GM12878 (cell line): ENCODE measurements around the gene NAGK. TPM values are rescaled to one million over a fixed set of nuclear protein-coding genes. Genes with fewer than 3 reads are reported as not detected.

ENCODE experiments used
- ATAC-seq: fragments of 200-7000 bp; cut with Tn5 transposase; 3 replicates; pipeline ENCODE4 v1.9.1; 2020; ENCODE audit warnings: mild to moderate bottlenecking, moderate library complexity
- BruUV-seq: library from RNA; stranded (reverse); fragments of 400-500 nt; replicated peaks from 2 replicates; lab custom pipeline; 2021; lab: Mats Ljungman, UMichigan
- CTCF ChIA-PET: fragments of 300-600 bp; sonication (Branson Sonifier 250); formaldehyde crosslinking; extraction: SDS; loops from one replicate; lab custom pipeline; 2021; ENCODE audit warnings: inconsistent platforms; lab: Yijun Ruan, JAX
- POLR2A ChIA-PET: fragments of 350-600 bp; formaldehyde crosslinking; extraction: SDS; loops from one replicate; lab custom pipeline; 2021; ENCODE audit warnings: inconsistent platforms; lab: Charles Lee
- RAD21 ChIA-PET: fragments of 300-600 bp; sonication (Branson Sonifier 250); formaldehyde crosslinking; loops from one replicate; lab custom pipeline; 2023; ENCODE audit warnings: antibody characterized with exemption; ENCODE audit not compliant: unreplicated experiment; lab: Charles Lee
- SMC1A ChIA-PET: fragments of 300-600 bp; sonication (Branson Sonifier 250); formaldehyde crosslinking; loops from one replicate; lab custom pipeline; 2023; ENCODE audit not compliant: unreplicated experiment, uncharacterized antibody; lab: Charles Lee
- DNase-seq: peaks from one replicate; pipeline ENCODE4 v3.0.0-alpha.2; 2011; ENCODE audit warnings: low read depth, low spot score
- FAIRE-seq: peaks from 3 replicates; lab custom pipeline; 2011; peaks lifted over from hg19 to GRCh38; lab: Jason Lieb, UNC
- H2AFZ ChIP-seq: 2 replicates; pipeline ENCODE4 v1.6.0; 2011; ENCODE audit warnings: low read depth, low read length, control low read depth; ENCODE audit not compliant: control insufficient read depth
- H3K27ac ChIP-seq: 2 replicates; pipeline ENCODE4 v1.5.1; 2011; ENCODE audit warnings: control low read depth; ENCODE audit not compliant: control insufficient read depth, insufficient read depth
- H3K27me3 ChIP-seq, 2 experiments: replicated peaks in 1 of 2; 2 replicates each; pipeline versions ENCODE4 v1.6.0 to v1.6.1; 2011; ENCODE audit warnings: low read length in 1 of 2; ENCODE audit not compliant: control insufficient read depth in 2 of 2, insufficient read depth in 2 of 2
- H3K36me3 ChIP-seq, 2 experiments: 2 replicates each; pipeline ENCODE4 v1.5.1; 2011; ENCODE audit warnings: low read length in 1 of 2; ENCODE audit not compliant: control insufficient read depth in 2 of 2, insufficient read depth in 2 of 2
- H3K4me1 ChIP-seq: 2 replicates; pipeline ENCODE4 v1.6.1; 2011; ENCODE audit warnings: mild to moderate bottlenecking, low read length, moderate library complexity, mixed read lengths; ENCODE audit not compliant: control insufficient read depth, insufficient read depth
- H3K4me2 ChIP-seq: 2 replicates; pipeline ENCODE4 v1.6.0; 2011; ENCODE audit warnings: control low read depth; ENCODE audit not compliant: control insufficient read depth, insufficient read depth
- H3K4me3 ChIP-seq: fragments of 200-600 bp; sonication (generic); 2 replicates; pipeline ENCODE4 v1.5.1; 2016
- H3K79me2 ChIP-seq: 2 replicates; pipeline ENCODE4 v1.6.0; 2011; ENCODE audit warnings: low read length; ENCODE audit not compliant: control insufficient read depth, insufficient read depth
- H3K9ac ChIP-seq: 2 replicates; pipeline ENCODE4 v1.8.0; 2011; ENCODE audit warnings: low read length, control low read depth, mixed read lengths; ENCODE audit not compliant: control insufficient read depth, insufficient read depth
- H3K9me3 ChIP-seq: replicated peaks from 3 replicates; pipeline ENCODE4 v1.5.1; 2011; ENCODE audit warnings: mild to moderate bottlenecking, low read length; ENCODE audit not compliant: control insufficient read depth, insufficient read depth
- H4K20me1 ChIP-seq: 2 replicates; pipeline ENCODE4 v1.6.0; 2011; ENCODE audit not compliant: control insufficient read depth, insufficient read depth
- BACH1 ChIP-seq: fragments of 450-650 bp; IDR thresholded peaks from 2 replicates; pipeline ENCODE4 v1.6.1; 2017; ENCODE audit warnings: mild to moderate bottlenecking, borderline replicate concordance
- CBX3 ChIP-seq: fragments of 200-600 bp; sonication (generic); IDR thresholded peaks from 2 replicates; pipeline ENCODE4 v1.6.1; 2016; ENCODE audit warnings: low read depth, borderline replicate concordance
- CREM ChIP-seq: IDR thresholded peaks from 2 replicates; pipeline ENCODE4 v1.6.1; 2014; ENCODE audit warnings: antibody characterized with exemption, low read depth
- E2F8 ChIP-seq: fragments of 450-650 bp; IDR thresholded peaks from 2 replicates; pipeline ENCODE4 v1.6.1; 2018; ENCODE audit warnings: mild to moderate bottlenecking, low read depth, moderate library complexity; ENCODE audit not compliant: partially characterized antibody
- EZH2 ChIP-seq: IDR thresholded peaks from 2 replicates; pipeline ENCODE4 v1.6.1; 2012; ENCODE audit warnings: low read depth, mild to moderate bottlenecking, control low read depth, inconsistent platforms, low read length, borderline replicate concordance; ENCODE audit not compliant: control insufficient read depth
- FOS ChIP-seq: IDR thresholded peaks from 3 replicates; pipeline ENCODE4 v1.6.1; 2011; ENCODE audit warnings: borderline replicate concordance; ENCODE audit not compliant: insufficient read length; ENCODE audit errors: extremely low read depth
- HDGF ChIP-seq: fragments of 450-650 bp; IDR thresholded peaks from 2 replicates; pipeline ENCODE4 v1.6.1; 2016; ENCODE audit warnings: antibody characterized with exemption
- NBN ChIP-seq: fragments of 450-650 bp; IDR thresholded peaks from 2 replicates; pipeline ENCODE4 v1.6.1; 2016
- POLR2AphosphoS5 ChIP-seq: IDR thresholded peaks from 2 replicates; pipeline ENCODE4 v1.6.1; 2011; ENCODE audit warnings: mild to moderate bottlenecking, low read length, inconsistent platforms
- RB1 ChIP-seq: fragments of 450-650 bp; formaldehyde crosslinking; IDR thresholded peaks from 2 replicates; pipeline ENCODE4 v1.6.1; 2017; ENCODE audit warnings: mild to moderate bottlenecking, borderline replicate concordance
- RUNX3 ChIP-seq: IDR thresholded peaks from 2 replicates; pipeline ENCODE4 v1.6.1; 2012; ENCODE audit warnings: low read length, inconsistent platforms
- SPI1 ChIP-seq: IDR thresholded peaks from 2 replicates; pipeline ENCODE4 v1.6.1; 2011; ENCODE audit warnings: low read depth, mild to moderate bottlenecking, low read length, moderate library complexity, borderline replicate concordance; ENCODE audit not compliant: insufficient read depth
- SREBF1 ChIP-seq: IDR thresholded peaks from 2 replicates; pipeline ENCODE4 v1.6.1; 2012; ENCODE audit warnings: mild to moderate bottlenecking, low read length
- ZNF274 ChIP-seq: IDR thresholded peaks from one replicate; pipeline ENCODE4 v1.8.0; 2011; ENCODE audit not compliant: insufficient read length, insufficient read depth
- WGBS: methylation state at CpG from one replicate; pipeline ENCODE4 v1.1.6; 2016; ENCODE audit warnings: low lambda C conversion rate; ENCODE audit not compliant: insufficient replicate concordance, insufficient coverage; ENCODE audit errors: missing lambda C conversion rate; 5-methylcytosine and 5-hydroxymethylcytosine counted together
- in situ Hi-C: fragments of 300-500 bp; cut with MboI; formaldehyde crosslinking; loops from 9 replicates; pipeline ENCODE4 v1.14.3; 2018; ENCODE audit warnings: mixed read lengths
- intact Hi-C: fragments of 100-400 bp; cut with micrococcal nuclease; formaldehyde crosslinking; loops from one replicate; pipeline ENCODE4 v1.14.2; 2022; ENCODE audit not compliant: unreplicated experiment
- polyA plus RNA-seq, 11 experiments: library from polyadenylated mRNA; depleted of rRNA in 4 of 11; unstranded in 6 of 11; stranded (reverse) in 5 of 11; fragments of >200 nt; fragmentation: Nextera tagmentation in 4 of 11; fragmentation: Illumina TruSeq in 1 of 11; extraction: Ambion mirVana in 4 of 11; extraction: Trizol in 1 of 11; gene quantifications; 1 replicate in 1 of 11; 2 replicates in 10 of 11; pipeline versions ENCODE4 v1.2.1 to v1.2.3, GENCODE V29; 2011 to 2016; ENCODE audit warnings: inconsistent platforms in 2 of 11, missing spikeins in 2 of 11, low read depth in 1 of 11
- total RNA-seq, 4 experiments: library from RNA; depleted of rRNA in 3 of 4; stranded (reverse); fragments of >200 nt in 3 of 4; fragmentation: Illumina TruSeq in 1 of 4; extraction: Trizol in 1 of 4; gene quantifications; 2 replicates each; pipeline versions ENCODE4 v1.2.1 to v1.2.3, GENCODE V29; 2013 to 2021

The NAGK gene
- total and polyA plus RNA-seq, 10 of the 15 experiments (the other 5 are each of a cell fraction or from before 2014, with no cell fraction given) = 67.7 to 137 (median 115) TPM

- H2AFZ ChIP-seq = no peak overlapping the region
- in situ Hi-C loops (no loop called here), intact Hi-C loops (no loop called here)
- FAIRE-seq (no peak), DNase-seq (no peak), ATAC-seq (no peak)
- no peak overlapping the region for H3K27ac ChIP-seq
- no peaks in the 10 kb centered on the region for H4K20me1 ChIP-seq
- H3K4me1 ChIP-seq = peaks cover 3% of the 10 kb centered on the region; the same call in 1 of the 2 replicates
- H3K4me2 ChIP-seq = no peak overlapping the region
- ChIA-PET POLR2A (interaction anchor here (0.6 kb wide), 1 partner anchor 19 kb away, joined by 3 read pairs; no protein-coding TSS in a partner anchor), RAD21 (no interaction called here), SMC1A (interaction anchor here (1.2 to 1.9 kb wide), 3 partner anchors 10 to 55 kb away, joined by 3 to 12 read pairs (median 8); no protein-coding TSS in a partner anchor), CTCF (interaction anchor here (2.1 to 3.2 kb wide), 2 partner anchors 25 to 55 kb away, joined by 10 to 24 read pairs; no protein-coding TSS in a partner anchor)
- no peaks in the 10 kb centered on the region for H3K9me3 ChIP-seq
- no peaks in the 10 kb centered on the region for H3K27me3 ChIP-seq
- H3K9ac ChIP-seq = no peak overlapping the region
- BruUV-seq = no TSS peak
- TF ChIP-seq BACH1 (no peak), CBX3 (no peak)
- H3K4me3 ChIP-seq = no peak overlapping the region
- peaks cover 0 to 3% of the 10 kb centered on the region in 2 experiments; a peak in 1 of 4 replicates for H3K36me3 ChIP-seq
- H3K79me2 ChIP-seq = peaks cover 35% of the 10 kb centered on the region
- 87% methylated on average over 7 of the region's 7 CpGs for WGBS
Observed at GRCh38 chr2:71125506-71126294, 57.3 kb downstream of the NAGK start.

GRCh38 chr2:71126957-71127356, 58.5 kb downstream of the NAGK start:
- no peak overlapping the region for H3K4me3 ChIP-seq
- ChIA-PET POLR2A (interaction anchor here (0.8 to 1.5 kb wide), 4 partner anchors 26 to 266 kb away, joined by 3 to 11 read pairs (median 5); partner anchors contain the start of gene NAGK), SMC1A (interaction anchor here (1.2 to 2.1 kb wide), 6 partner anchors 9 to 56 kb away, joined by 3 to 12 read pairs (median 6); no protein-coding TSS in a partner anchor), CTCF (interaction anchor here (0.5 to 3.2 kb wide), 8 partner anchors 11 to 342 kb away, joined by 3 to 24 read pairs (median 4); no protein-coding TSS in a partner anchor), RAD21 (interaction anchor here (0.7 to 1.6 kb wide), 3 partner anchors 13 to 457 kb away, joined by 3 to 6 read pairs (median 5); no protein-coding TSS in a partner anchor)
- no peaks in the 10 kb centered on the region for H3K9me3 ChIP-seq
- H3K4me1 ChIP-seq = peaks cover 5% of the 10 kb centered on the region; the same call in 1 of the 2 replicates
- ATAC-seq (no peak), FAIRE-seq (no peak), DNase-seq (no peak)
- BruUV-seq = no TSS peak
- 96% methylated on average over 3 of the region's 3 CpGs for WGBS
- intact Hi-C loops (no loop called here), in situ Hi-C loops (no loop called here)
- H4K20me1 ChIP-seq = no peaks in the 10 kb centered on the region
- no peaks in the 10 kb centered on the region for H3K27me3 ChIP-seq
- H3K4me2 ChIP-seq = no peak overlapping the region; the same call in 1 of the 2 replicates
- H3K27ac ChIP-seq = no peak overlapping the region
- no peak overlapping the region for H3K9ac ChIP-seq
- no peaks in the 10 kb centered on the region; a peak in 1 of 4 replicates for H3K36me3 ChIP-seq
- H3K79me2 ChIP-seq = peaks cover 47% of the 10 kb centered on the region
- H2AFZ ChIP-seq = no peak overlapping the region
- TF ChIP-seq HDGF (no peak), E2F8 (no peak), SREBF1 (no peak), NBN (no peak), ZNF274 (no peak), SPI1 (no peak), RUNX3 (no peak), POLR2AphosphoS5 (no peak), FOS (no peak), CREM (no peak), EZH2 (no peak), RB1 (no peak)
